Measurements from ENCODE around the gene XYLB. TPM values are rescaled to one million over a fixed set of nuclear protein-coding genes. Genes with fewer than 3 reads are reported as not detected.

Gene XYLB
- total RNA-seq, 2 experiments from 2014 or later = 4.4 to 4.7 TPM

- Mint-ChIP-seq H3K9me3 (peaks cover 6% of the 10 kb centered on the region), H3K36me3 (ENCODE audit: low read depth) (no peaks in the 10 kb centered on the region), H3K4me1 (ENCODE audit: low read depth) (peaks cover 8% of the 10 kb centered on the region), H3K27ac (no peak overlapping the region), H3K4me3 (peak overlapping the region; percentile 90), H3K27me3 (no peaks in the 10 kb centered on the region)
- ChIA-PET POLR2A (no interaction called here), CTCF (interaction anchor here (1.1 kb wide), 1 partner anchor 457 kb away, joined by 3 read pairs; no protein-coding TSS in a partner anchor)
- intact Hi-C loops (cut with micrococcal nuclease) = no loop called here
- ATAC-seq = no peak
- TF ChIP-seq, protein P1, sequence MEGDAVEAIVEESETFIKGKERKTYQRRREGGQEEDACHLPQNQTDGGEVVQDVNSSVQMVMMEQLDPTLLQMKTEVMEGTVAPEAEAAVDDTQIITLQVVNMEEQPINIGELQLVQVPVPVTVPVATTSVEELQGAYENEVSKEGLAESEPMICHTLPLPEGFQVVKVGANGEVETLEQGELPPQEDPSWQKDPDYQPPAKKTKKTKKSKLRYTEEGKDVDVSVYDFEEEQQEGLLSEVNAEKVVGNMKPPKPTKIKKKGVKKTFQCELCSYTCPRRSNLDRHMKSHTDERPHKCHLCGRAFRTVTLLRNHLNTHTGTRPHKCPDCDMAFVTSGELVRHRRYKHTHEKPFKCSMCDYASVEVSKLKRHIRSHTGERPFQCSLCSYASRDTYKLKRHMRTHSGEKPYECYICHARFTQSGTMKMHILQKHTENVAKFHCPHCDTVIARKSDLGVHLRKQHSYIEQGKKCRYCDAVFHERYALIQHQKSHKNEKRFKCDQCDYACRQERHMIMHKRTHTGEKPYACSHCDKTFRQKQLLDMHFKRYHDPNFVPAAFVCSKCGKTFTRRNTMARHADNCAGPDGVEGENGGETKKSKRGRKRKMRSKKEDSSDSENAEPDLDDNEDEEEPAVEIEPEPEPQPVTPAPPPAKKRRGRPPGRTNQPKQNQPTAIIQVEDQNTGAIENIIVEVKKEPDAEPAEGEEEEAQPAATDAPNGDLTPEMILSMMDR (IDR thresholded peaks at IDR 0.05) = no peak
- no peak for DNase-seq
Measured at GRCh38 chr3:38453913-38454177, 107.3 kb downstream of the XYLB start.

DNA sequence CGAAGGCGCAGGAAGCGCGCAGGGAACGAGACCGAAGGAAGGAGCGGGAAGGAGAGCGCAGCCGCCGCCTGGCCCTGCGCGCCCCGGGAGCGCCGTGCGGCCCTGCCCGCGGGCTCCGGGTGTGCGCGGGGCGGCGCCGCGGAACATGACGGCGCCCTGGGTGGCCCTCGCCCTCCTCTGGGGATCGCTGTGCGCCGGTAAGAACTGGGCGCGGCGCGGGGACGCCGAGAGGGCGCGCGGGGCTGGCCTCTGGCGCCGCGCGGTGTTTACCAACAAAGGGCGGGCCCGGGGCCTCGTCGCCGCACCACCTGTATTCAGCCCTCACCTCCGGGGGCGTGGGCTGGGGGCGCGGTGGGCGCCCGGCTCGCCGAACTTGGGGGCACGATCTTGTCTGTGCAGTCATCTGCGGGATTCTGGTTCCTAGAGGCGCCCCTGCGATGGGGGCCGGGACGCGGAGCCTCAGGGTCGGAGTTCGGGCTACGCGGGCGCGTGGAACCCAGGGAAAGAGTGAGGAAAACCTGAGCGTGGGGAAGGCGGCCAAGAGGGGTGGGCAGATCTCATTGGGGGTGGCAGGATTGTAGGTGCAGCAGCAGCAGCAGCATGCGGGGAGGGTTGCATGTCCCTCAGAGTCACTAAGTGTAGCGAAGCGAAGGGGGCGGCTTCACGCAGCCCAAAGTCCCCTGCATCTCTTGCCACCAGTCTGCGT is 107.7 kb downstream of the XYLB start:
- H3K9me3 Mint-ChIP-seq = peaks cover 6% of the 10 kb centered on the region
- CTCF ChIA-PET = interaction anchor here (1.2 to 2.0 kb wide), 2 partner anchors 26 to 108 kb away, joined by 7 to 11 read pairs; partner anchors contain the start of gene XYLB
- POLR2A ChIA-PET = no interaction called here
- peak; percentile 35 for DNase-seq
- H3K36me3 Mint-ChIP-seq (ENCODE audit: low read depth) = no peaks in the 10 kb centered on the region
- peaks cover 8% of the 10 kb centered on the region for H3K4me1 Mint-ChIP-seq (ENCODE audit: low read depth)
- H3K27ac Mint-ChIP-seq = peak overlapping the region; percentile 82
- intact Hi-C loops (cut with micrococcal nuclease) = no loop called here
- peak; percentile 44 for ATAC-seq
- H3K27me3 Mint-ChIP-seq = no peaks in the 10 kb centered on the region
- peak overlapping the region; percentile 90 for H3K4me3 Mint-ChIP-seq
- TF ChIP-seq, protein P1 (IDR thresholded peaks at IDR 0.05) = no peak

GRCh38 chr3:38454884-38455638 is 108.5 kb downstream of the XYLB start:
- H3K4me3 Mint-ChIP-seq = peak overlapping the region; percentile 90
- H3K36me3 Mint-ChIP-seq (ENCODE audit: low read depth) = no peaks in the 10 kb centered on the region
- DNase-seq = peak; percentile 72
- intact Hi-C loops (cut with micrococcal nuclease) = no loop called here
- H3K27me3 Mint-ChIP-seq = no peaks in the 10 kb centered on the region
- peaks cover 8% of the 10 kb centered on the region for H3K4me1 Mint-ChIP-seq (ENCODE audit: low read depth)
- peak overlapping the region; percentile 42 for H3K27ac Mint-ChIP-seq
- peaks cover 6% of the 10 kb centered on the region for H3K9me3 Mint-ChIP-seq
- ATAC-seq = peak; percentile 50
- POLR2A ChIA-PET = interaction anchor here (0.9 to 1.2 kb wide), 3 partner anchors 17 to 958 kb away, joined by 3 to 4 read pairs (median 4); partner anchors contain the start of gene ACAA1
- CTCF ChIA-PET = interaction anchor here (0.7 to 2.0 kb wide), 5 partner anchors 11 to 108 kb away, joined by 3 to 11 read pairs (median 7); partner anchors contain the start of gene XYLB
- TF ChIP-seq, protein P1 (IDR thresholded peaks at IDR 0.05) = no peak

- intact Hi-C loops (cut with micrococcal nuclease) = no loop called here
- H3K27ac Mint-ChIP-seq = peak overlapping the region; percentile 42
- no peak for DNase-seq
- TF ChIP-seq, protein P1 (IDR thresholded peaks at IDR 0.05) = no peak
- peak overlapping the region; percentile 90 for H3K4me3 Mint-ChIP-seq
- peak; percentile 8 for ATAC-seq
- CTCF ChIA-PET = interaction anchor here (0.6 to 2.0 kb wide), 6 partner anchors 10 to 109 kb away, joined by 3 to 11 read pairs (median 6); partner anchors contain the start of gene XYLB
- H3K36me3 Mint-ChIP-seq (ENCODE audit: low read depth) = no peaks in the 10 kb centered on the region
- peaks cover 4% of the 10 kb centered on the region for H3K9me3 Mint-ChIP-seq
- peaks cover 8% of the 10 kb centered on the region for H3K4me1 Mint-ChIP-seq (ENCODE audit: low read depth)
- H3K27me3 Mint-ChIP-seq = no peaks in the 10 kb centered on the region
- POLR2A ChIA-PET = interaction anchor here (0.9 to 1.2 kb wide), 4 partner anchors 17 to 957 kb away, joined by 3 to 4 read pairs (median 4); partner anchors contain the start of genes ACAA1 and EXOG
Measured at GRCh38 chr3:38455639-38456430, 109.2 kb downstream of the XYLB start.

Data from activated CD8-positive, alpha-beta T cell treated with anti-CD3 and anti-CD28 coated beads for 36 hours (primary cell).